HG02970 (cell line): ENCODE measurements around the gene SLC27A2.
"Not testable (repeated sequence)": the region's sequence is repeated elsewhere in the genome, so short reads cannot be mapped to it uniquely, and the experiment has no call there.

Experiments
- ATAC-seq: cut with Tn5 transposase; IDR thresholded peaks from one replicate; pipeline ENCODE4 v1.9.1; 2021; ENCODE audit warnings: mild to moderate bottlenecking, moderate library complexity, moderate number of reproducible peaks; ENCODE audit not compliant: unreplicated experiment, low FRiP score

Gene SLC27A2

GRCh38 chr15:50188793-50189192 is 6.8 kb downstream of the SLC27A2 start:
- not testable (repeated sequence) for ATAC-seq

GRCh38 chr15:50189633-50190032 is 7.6 kb downstream of the SLC27A2 start:
- ATAC-seq, result no peak

GRCh38 chr15:50190166-50190570 is 8.2 kb downstream of the SLC27A2 start:
- ATAC-seq, result no peak

- no peak for ATAC-seq
Observed at GRCh38 chr15:50190723-50191122, 8.7 kb downstream of the SLC27A2 start.

- ATAC-seq, result no peak
Observed at GRCh38 chr15:50192164-50192563, 10.2 kb downstream of the SLC27A2 start.

- no peak for ATAC-seq
Observed at GRCh38 chr15:50192926-50193620, 11.1 kb downstream of the SLC27A2 start.

- ATAC-seq, result no peak
Observed at GRCh38 chr15:50202003-50202402, 20.0 kb downstream of the SLC27A2 start.

GRCh38 chr15:50206020-50206419 is 24.0 kb downstream of the SLC27A2 start:
- no peak for ATAC-seq

- no peak for ATAC-seq
Observed at GRCh38 chr15:50209809-50210208, 27.8 kb downstream of the SLC27A2 start.

- no peak for ATAC-seq
Observed at GRCh38 chr15:50210462-50211157, 28.6 kb downstream of the SLC27A2 start.

GRCh38 chr15:50218291-50218690 is 36.3 kb downstream of the SLC27A2 start:
- no peak for ATAC-seq

GRCh38 chr15:50218691-50219090 is 36.7 kb downstream of the SLC27A2 start:
- no peak for ATAC-seq

GRCh38 chr15:50219820-50220219 is 37.8 kb downstream of the SLC27A2 start:
- ATAC-seq, result no peak

GRCh38 chr15:50222181-50222580 is 40.2 kb downstream of the SLC27A2 start:
- no peak for ATAC-seq

GRCh38 chr15:50224606-50225005 is 42.6 kb downstream of the SLC27A2 start:
- ATAC-seq, result no peak

- ATAC-seq, result no peak
Observed at GRCh38 chr15:50225057-50225456, 43.1 kb downstream of the SLC27A2 start.

GRCh38 chr15:50225938-50226337 is 43.9 kb downstream of the SLC27A2 start:
- ATAC-seq, result no peak

GRCh38 chr15:50227076-50227475 is 45.1 kb downstream of the SLC27A2 start:
- ATAC-seq, result no peak

- ATAC-seq, result no peak
Observed at GRCh38 chr15:50228866-50229265, 46.9 kb downstream of the SLC27A2 start.

GRCh38 chr15:50229336-50229735 is 47.3 kb downstream of the SLC27A2 start:
- no peak for ATAC-seq

GRCh38 chr15:50231761-50232160 is 49.8 kb downstream of the SLC27A2 start:
- ATAC-seq, result no peak

- no peak for ATAC-seq
Observed at GRCh38 chr15:50232791-50233190, 50.8 kb downstream of the SLC27A2 start.
